GM23248 (cell line): ENCODE results near the gene ALDOA.

Experiments used
- EZH2 ChIP-seq: fragments of 200-600 bp; sonication (generic); IDR thresholded peaks from 2 replicates; pipeline ENCODE4 v1.6.1; 2018; ENCODE audit warnings: antibody characterized with exemption, mild to moderate bottlenecking; ENCODE audit not compliant: insufficient read depth, poor library complexity, severe bottlenecking
- EZH2phosphoT487 ChIP-seq: fragments of 200-600 bp; sonication (generic); IDR thresholded peaks from 2 replicates; pipeline ENCODE4 v1.6.1; 2018; ENCODE audit warnings: antibody characterized with exemption, moderate library complexity, mild to moderate bottlenecking, low read depth; ENCODE audit not compliant: insufficient read depth

DNA sequence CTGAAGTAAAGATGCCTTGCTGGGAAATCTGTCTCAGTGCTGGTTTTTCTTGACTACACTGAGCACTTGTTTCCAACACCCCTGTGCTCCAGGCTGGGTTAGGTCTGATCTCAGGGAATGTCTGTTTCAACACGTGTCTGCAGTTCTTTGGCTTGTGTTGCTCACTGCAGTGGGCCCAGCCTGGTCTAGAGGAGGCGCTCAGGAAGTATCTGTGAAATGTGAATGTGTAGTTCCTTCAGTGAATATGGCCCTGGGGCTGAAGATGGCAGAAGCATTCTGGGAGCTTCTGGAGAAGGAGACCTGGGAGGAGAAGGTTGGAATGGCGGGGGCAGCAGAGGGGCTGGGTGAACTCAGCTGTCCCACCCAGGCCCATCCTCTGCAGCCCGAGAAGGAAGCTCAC is 38.5 kb downstream of the ALDOA start:
- no peak for TF ChIP-seq EZH2phosphoT487
- TF ChIP-seq EZH2 = no peak
